GM12892 (cell line): ENCODE results near the gene IQCK.

Experiments
- DNase-seq: peaks from one replicate; pipeline ENCODE4 v3.0.0; 2011; ENCODE audit not compliant: insufficient read length
- FAIRE-seq: peaks from 2 replicates; lab custom pipeline; 2011; peaks lifted over from hg19 to GRCh38; lab: Jason Lieb, UNC
- POLR2A ChIP-seq: IDR thresholded peaks from 2 replicates; pipeline ENCODE4 v1.6.1; 2011; ENCODE audit warnings: low read depth, low read length, control low read depth
- POLR2AphosphoS5 ChIP-seq: IDR thresholded peaks from 2 replicates; pipeline ENCODE4 v1.6.1; 2011; ENCODE audit warnings: low read depth, low read length, control low read depth
- TAF1 ChIP-seq: IDR thresholded peaks from 2 replicates; pipeline ENCODE4 v1.6.1; 2011; ENCODE audit warnings: low read depth, mild to moderate bottlenecking, control low read depth, low read length, borderline replicate concordance

IQCK gene

GRCh38 chr16:19737306-19738038, 19.4 kb downstream of the IQCK start:
- TF ChIP-seq POLR2AphosphoS5: no peak
- no peak for TF ChIP-seq POLR2A
- TF ChIP-seq TAF1: no peak
- no peak for FAIRE-seq
- DNase-seq: no peak

- DNase-seq (no peak), FAIRE-seq (no peak)
- no peak for TF ChIP-seq TAF1
- TF ChIP-seq POLR2A: no peak
- TF ChIP-seq POLR2AphosphoS5: no peak
Observed at GRCh38 chr16:19741354-19741753, 23.3 kb downstream of the IQCK start.

- no peak for FAIRE-seq
- no peak for TF ChIP-seq TAF1
- no peak for TF ChIP-seq POLR2A
- no peak for TF ChIP-seq POLR2AphosphoS5
- DNase-seq: no peak
Observed at GRCh38 chr16:19743816-19744159, 25.7 kb downstream of the IQCK start.

GRCh38 chr16:19744670-19745069, 26.6 kb downstream of the IQCK start:
- DNase-seq (no peak), FAIRE-seq (no peak)
- TF ChIP-seq POLR2A: no peak
- no peak for TF ChIP-seq POLR2AphosphoS5
- TF ChIP-seq TAF1: no peak

- DNase-seq: no peak
- no peak for FAIRE-seq
- no peak for TF ChIP-seq POLR2A
- no peak for TF ChIP-seq POLR2AphosphoS5
- TF ChIP-seq TAF1: no peak
Observed at GRCh38 chr16:19745286-19746010, 27.4 kb downstream of the IQCK start.

- FAIRE-seq (no peak), DNase-seq (no peak)
- no peak for TF ChIP-seq TAF1
- TF ChIP-seq POLR2A: no peak
- TF ChIP-seq POLR2AphosphoS5: no peak
Observed at GRCh38 chr16:19746561-19746960, 28.5 kb downstream of the IQCK start.

- FAIRE-seq (no peak), DNase-seq (no peak)
- no peak for TF ChIP-seq POLR2AphosphoS5
- TF ChIP-seq POLR2A: no peak
- no peak for TF ChIP-seq TAF1
Observed at GRCh38 chr16:19748389-19749168, 30.5 kb downstream of the IQCK start.

GRCh38 chr16:19749571-19750080, 31.6 kb downstream of the IQCK start:
- FAIRE-seq: no peak
- TF ChIP-seq TAF1 (no peak), POLR2AphosphoS5 (no peak), POLR2A (no peak)
- DNase-seq: no peak

GRCh38 chr16:19751478-19752385, 33.7 kb downstream of the IQCK start:
- DNase-seq (no peak), FAIRE-seq (no peak)
- TF ChIP-seq POLR2A: no peak
- no peak for TF ChIP-seq TAF1
- no peak for TF ChIP-seq POLR2AphosphoS5

GRCh38 chr16:19753815-19754643, 36.0 kb downstream of the IQCK start:
- TF ChIP-seq TAF1 (no peak), POLR2AphosphoS5 (no peak), POLR2A (no peak)
- FAIRE-seq (no peak), DNase-seq (no peak)
